Inflammatory macrophage (primary cell): Measurements from ENCODE around the gene CNIH1.
"Not testable (repeated sequence)": the region's sequence is repeated elsewhere in the genome, so short reads cannot be mapped to it uniquely, and the experiment has no call there.

Experiments used
- DNase-seq, 2 donors: peaks; one replicate each; pipeline ENCODE4 v3.0.0-alpha.2; 2020 to 2022

The CNIH1 gene

DNA sequence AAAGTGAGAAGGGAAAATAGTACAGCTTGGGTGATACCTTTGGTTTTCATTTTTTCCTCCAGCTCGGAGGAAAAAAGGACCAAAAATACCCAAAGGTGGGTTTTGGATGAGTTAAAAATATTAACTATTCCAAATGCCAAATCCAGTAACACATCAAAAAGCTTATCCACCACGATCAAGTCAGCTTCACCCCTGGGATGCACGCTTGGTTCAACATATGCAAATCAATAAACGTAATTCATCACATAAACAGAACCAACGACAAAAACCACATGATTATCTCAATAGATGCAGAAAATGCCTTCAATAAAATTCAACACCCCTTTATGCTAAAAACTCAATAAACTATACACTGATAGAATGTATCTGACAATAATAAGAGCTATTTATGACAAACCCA is 62.3 kb downstream of the CNIH1 start:
- not testable (repeated sequence) for DNase-seq

DNA sequence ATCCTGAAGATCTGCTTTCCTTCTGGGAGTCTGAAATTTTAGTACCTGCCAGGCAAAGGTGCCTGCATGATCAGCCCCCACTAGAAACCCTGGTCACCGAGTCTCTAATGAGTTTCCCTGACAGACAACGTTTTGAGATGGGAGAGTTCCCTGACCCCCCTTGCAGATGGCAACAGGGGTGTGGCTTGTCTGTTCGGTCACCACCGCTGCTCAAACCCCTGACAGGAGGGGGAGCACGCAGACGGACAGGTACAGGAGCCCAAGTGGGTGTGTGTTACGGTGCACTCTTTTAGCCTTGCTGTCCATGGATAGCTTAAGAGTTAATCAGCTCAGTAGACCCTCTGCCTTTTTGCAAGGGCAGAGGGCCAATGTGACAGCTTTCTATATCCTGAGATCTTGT is 63.7 kb downstream of the CNIH1 start:
- DNase-seq, result no peak

DNA sequence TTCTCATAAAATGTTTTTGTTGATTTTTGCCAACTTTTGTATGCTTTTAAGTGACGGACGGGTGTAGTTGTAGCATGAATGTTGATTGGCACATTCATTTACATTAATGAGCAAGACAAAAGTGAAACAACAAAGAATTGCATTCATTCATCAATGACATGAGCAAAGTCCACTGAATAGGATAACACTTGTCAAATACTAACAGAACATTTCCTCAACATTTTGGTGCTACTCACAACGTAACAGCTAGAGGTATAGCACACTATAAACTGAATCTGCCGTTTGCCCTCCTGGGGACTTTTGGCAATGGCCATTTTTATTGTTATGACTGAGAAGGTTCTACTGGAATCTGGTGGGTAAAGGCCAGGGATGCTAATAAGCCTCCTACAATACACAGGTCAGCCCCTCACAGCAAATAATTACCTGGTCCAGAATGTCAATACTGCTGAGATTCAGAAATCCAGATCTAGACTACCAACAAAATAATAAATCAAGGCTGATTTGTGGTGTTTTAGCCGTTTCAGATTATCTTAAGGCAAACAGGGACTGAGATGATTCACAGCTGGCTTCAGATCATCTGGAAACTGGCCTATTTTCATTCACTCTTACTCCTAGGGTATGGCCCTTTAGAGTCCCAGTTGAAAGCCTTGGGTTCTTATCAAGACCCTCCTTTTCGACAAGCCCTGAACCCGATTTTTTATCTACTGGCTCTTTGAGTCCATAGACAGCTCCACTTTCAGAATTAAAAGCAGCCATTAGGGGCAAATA is 66.9 kb downstream of the CNIH1 start:
- DNase-seq, result no peak
